Peyer's patch (tissue), 4 donors: ENCODE data around the gene FAM110D. TPM values are rescaled to one million over a fixed set of nuclear protein-coding genes. Genes with fewer than 3 reads are reported as not detected.

ENCODE experiments used
- DNase-seq, 3 donors: peaks; one replicate each; pipeline ENCODE4 v3.0.0-alpha.2; 2017 to 2019
- H3K27ac ChIP-seq, 4 donors: fragments of 200-600 bp; sonication (generic); one replicate each; pipeline ENCODE4 v1.5.1; 2016 to 2019
- H3K27me3 ChIP-seq, 2 donors: fragments of 200-600 bp; sonication (generic); one replicate each; pipeline ENCODE4 v1.5.1; 2019
- H3K36me3 ChIP-seq, 3 donors: fragments of 200-600 bp; sonication (generic); one replicate each; pipeline ENCODE4 v1.5.1; 2016 to 2019
- H3K4me1 ChIP-seq, 4 donors: fragments of 200-600 bp; sonication (generic); one replicate each; pipeline ENCODE4 v1.5.1; 2016 to 2019
- H3K4me3 ChIP-seq, 4 donors: fragments of 200-600 bp; sonication (generic); 1 replicate in 3 of 4; 2 replicates in 1 of 4; pipeline ENCODE4 v1.5.1; 2016 to 2019; ENCODE audit warnings: mild to moderate bottlenecking in 1 of 4
- H3K9me3 ChIP-seq, 4 donors: fragments of 200-600 bp; sonication (generic); one replicate each; pipeline ENCODE4 v1.5.1; 2016 to 2019; ENCODE audit warnings: mild to moderate bottlenecking in 1 of 4
- CTCF ChIP-seq, 6 experiments: fragments of 450-650 bp in 4 of 6; fragments of 200-600 bp in 2 of 6; sonication (generic) in 1 of 6; IDR thresholded peaks; one replicate each; pipeline ENCODE4 v1.5.1; 2017 to 2019; ENCODE audit warnings: antibody characterized with exemption in 6 of 6, mild to moderate bottlenecking in 3 of 6, moderate library complexity in 1 of 6
- POLR2A ChIP-seq, 2 donors: fragments of 450-650 bp; IDR thresholded peaks; one replicate each; pipeline ENCODE4 v1.5.1; 2017; ENCODE audit warnings: antibody characterized with exemption in 2 of 2, mild to moderate bottlenecking in 2 of 2, moderate library complexity in 2 of 2
- total RNA-seq, 4 donors: library from RNA; depleted of rRNA; stranded (reverse); fragments of >200 nt; gene quantifications; one replicate each; pipeline ENCODE4 v1.1.0, GENCODE V29; 2016

The FAM110D gene
- total RNA-seq, 4 donors from 2014 or later = 1.3 to 6.6 (median 1.3) TPM; not detected in 1

- TF ChIP-seq CTCF (IDR thresholded peaks at IDR 0.05) = no peak
- TF ChIP-seq POLR2A (IDR thresholded peaks at IDR 0.05) = no peak
- Histone ChIP-seq H3K4me1 (peaks cover 3 to 18% (median 10%) of the 10 kb centered on the region in 4 donors), H3K27ac (no peak overlapping the region)
These were observed 3.4 kb downstream of the FAM110D start for GRCh38 chr1:26162220-26162709.

GRCh38 chr1:26163684-26164035 lies 4.8 kb downstream of the FAM110D start:
- peaks cover 0 to 5% of the 10 kb centered on the region in 2 donors for H3K27me3 ChIP-seq
- no peak overlapping the region for H3K27ac ChIP-seq
- no peaks in the 10 kb centered on the region for H3K9me3 ChIP-seq
- peaks cover 3 to 18% (median 10%) of the 10 kb centered on the region in 4 donors for H3K4me1 ChIP-seq
- H3K36me3 ChIP-seq = no peaks in the 10 kb centered on the region
- no peak for DNase-seq
- no peak for TF ChIP-seq POLR2A (IDR thresholded peaks at IDR 0.05)
- no peak for TF ChIP-seq CTCF (IDR thresholded peaks at IDR 0.05)
- H3K4me3 ChIP-seq = peak overlapping the region in 3 of 4 donors; percentile 48 to 65 (median 51)

More at GRCh38 chr1:26162220-26162709, 3.4 kb downstream of the FAM110D start:
- Histone ChIP-seq H3K4me3 (peak overlapping the region; percentile 24 to 59 (median 52)), H3K36me3 (no peaks in the 10 kb centered on the region), H3K9me3 (no peaks in the 10 kb centered on the region), H3K27me3 (peaks cover 0 to 5% of the 10 kb centered on the region in 2 donors)
- no peak for DNase-seq

- peak in 1 of 3 donors; percentile 68 for DNase-seq
- peak overlapping the region in 1 of 4 donors; percentile 17 for H3K27ac ChIP-seq
- no peak for TF ChIP-seq POLR2A (IDR thresholded peaks at IDR 0.05)
- TF ChIP-seq CTCF (IDR thresholded peaks at IDR 0.05) = peak; percentile 55 to 82 (median 74)
- peaks cover 0 to 5% of the 10 kb centered on the region in 2 donors for H3K27me3 ChIP-seq
- no peaks in the 10 kb centered on the region for H3K36me3 ChIP-seq
- peaks cover 3 to 18% (median 10%) of the 10 kb centered on the region in 4 donors for H3K4me1 ChIP-seq
- H3K9me3 ChIP-seq = no peaks in the 10 kb centered on the region
- H3K4me3 ChIP-seq = peak overlapping the region; percentile 24 to 65 (median 50)
These were observed 5.4 kb downstream of the FAM110D start for GRCh38 chr1:26164036-26164860.

GRCh38 chr1:26164861-26165842 lies 6.3 kb downstream of the FAM110D start:
- H3K4me3 ChIP-seq = no peak overlapping the region
- no peak overlapping the region for H3K27ac ChIP-seq
- H3K27me3 ChIP-seq = peaks cover 0 to 5% of the 10 kb centered on the region in 2 donors
- no peak for DNase-seq
- H3K9me3 ChIP-seq = no peaks in the 10 kb centered on the region
- TF ChIP-seq POLR2A (IDR thresholded peaks at IDR 0.05) = no peak
- no peak for TF ChIP-seq CTCF (IDR thresholded peaks at IDR 0.05)
- H3K4me1 ChIP-seq = peaks cover 3 to 18% (median 10%) of the 10 kb centered on the region in 4 donors
- H3K36me3 ChIP-seq = no peaks in the 10 kb centered on the region

- Histone ChIP-seq H3K36me3 (no peaks in the 10 kb centered on the region), H3K27ac (no peak overlapping the region), H3K4me1 (peaks cover 0 to 24% (median 7%) of the 10 kb centered on the region in 4 donors), H3K9me3 (no peaks in the 10 kb centered on the region), H3K27me3 (no peaks in the 10 kb centered on the region), H3K4me3 (no peak overlapping the region)
- no peak for TF ChIP-seq POLR2A (IDR thresholded peaks at IDR 0.05)
- DNase-seq = no peak
These were observed 7.9 kb downstream of the FAM110D start for GRCh38 chr1:26166719-26167281.
